GM23338 (cell line): Measurements from ENCODE around the gene MRGPRE. TPM values are rescaled to one million over a fixed set of nuclear protein-coding genes. Genes with fewer than 3 reads are reported as not detected.

Source experiments
- ATAC-seq: fragments of 200-7000 bp; cut with Tn5 transposase; 3 replicates; pipeline ENCODE4 v1.9.1; 2020
- DNase-seq: peaks from one replicate; pipeline ENCODE4 v3.0.0-alpha.2; 2015; ENCODE audit warnings: low spot score
- H2AFZ ChIP-seq: fragments of 200-600 bp; sonication (generic); 2 replicates; pipeline ENCODE4 v1.8.0; 2016; ENCODE audit warnings: antibody characterized with exemption, mild to moderate bottlenecking, moderate library complexity
- H3F3A ChIP-seq: fragments of 200-600 bp; sonication (generic); replicated peaks from 2 replicates; pipeline ENCODE4 v1.8.0; 2017; ENCODE audit warnings: antibody characterized with exemption, mixed run types, low read depth
- H3K27ac ChIP-seq: fragments of 200-600 bp; sonication (generic); 2 replicates; pipeline ENCODE4 v1.6.1; 2016; ENCODE audit warnings: low read depth
- H3K27me3 ChIP-seq: fragments of 200-600 bp; sonication (generic); 2 replicates; pipeline ENCODE4 v1.8.0; 2016; ENCODE audit warnings: mild to moderate bottlenecking, mixed run types, moderate library complexity; ENCODE audit not compliant: insufficient read depth
- H3K36me3 ChIP-seq: fragments of 200-600 bp; sonication (generic); 2 replicates; pipeline ENCODE4 v1.8.0; 2016; ENCODE audit warnings: mild to moderate bottlenecking; ENCODE audit not compliant: insufficient read depth
- H3K4me1 ChIP-seq: fragments of 200-600 bp; sonication (generic); 2 replicates; pipeline ENCODE4 v1.8.0; 2016; ENCODE audit warnings: mild to moderate bottlenecking, moderate library complexity; ENCODE audit not compliant: insufficient read depth
- H3K4me2 ChIP-seq: fragments of 200-600 bp; sonication (generic); 2 replicates; pipeline ENCODE4 v1.7.1; 2017; ENCODE audit warnings: mixed run types
- H3K4me3 ChIP-seq: fragments of 200-600 bp; sonication (generic); 2 replicates; pipeline ENCODE4 v1.6.1; 2016; ENCODE audit warnings: mixed run types
- H3K79me2 ChIP-seq: fragments of 200-600 bp; sonication (generic); replicated peaks from 2 replicates; pipeline ENCODE4 v1.8.0; 2017; ENCODE audit warnings: mild to moderate bottlenecking; ENCODE audit not compliant: insufficient read depth
- H3K9me2 ChIP-seq: fragments of 200-600 bp; sonication (generic); 2 replicates; pipeline ENCODE4 v1.8.0; 2017; ENCODE audit not compliant: insufficient read depth
- H4K20me1 ChIP-seq: fragments of 200-600 bp; sonication (generic); replicated peaks from 2 replicates; pipeline ENCODE4 v1.8.0; 2017; ENCODE audit warnings: mild to moderate bottlenecking; ENCODE audit not compliant: insufficient read depth
- H3K27ac Mint-ChIP-seq: 2 replicates; pipeline ENCODE4 v1.8.0; 2020; ENCODE audit warnings: inconsistent platforms, mild to moderate bottlenecking, moderate library complexity, mixed read lengths
- H3K27me3 Mint-ChIP-seq: 3 replicates; pipeline ENCODE4 v1.8.0; 2022; ENCODE audit warnings: low read depth, mild to moderate bottlenecking, moderate library complexity, mixed read lengths, inconsistent platforms; ENCODE audit not compliant: insufficient read depth, poor library complexity
- H3K36me3 Mint-ChIP-seq: 3 replicates; pipeline ENCODE4 v1.8.0; 2021; ENCODE audit warnings: low read depth, mild to moderate bottlenecking, inconsistent platforms, moderate library complexity, mixed read lengths
- H3K4me1 Mint-ChIP-seq: 3 replicates; pipeline ENCODE4 v1.8.0; 2020; ENCODE audit warnings: mild to moderate bottlenecking, inconsistent platforms, mixed read lengths
- H3K4me3 Mint-ChIP-seq: 3 replicates; pipeline ENCODE4 v1.8.0; 2021; ENCODE audit warnings: moderate library complexity, mild to moderate bottlenecking, inconsistent platforms, mixed read lengths
- H3K9me3 Mint-ChIP-seq: 3 replicates; pipeline ENCODE4 v1.8.0; 2020; ENCODE audit warnings: moderate library complexity, mild to moderate bottlenecking, inconsistent platforms, mixed read lengths
- CREB1 ChIP-seq: fragments of 250-450 bp; sonication (Bioruptor Pico); IDR thresholded peaks from 2 replicates; pipeline ENCODE4 v1.5.0; 2020; ENCODE audit warnings: low read depth, mild to moderate bottlenecking, moderate library complexity
- ETS1 ChIP-seq: IDR thresholded peaks from 2 replicates; pipeline ENCODE4 v1.6.1; 2016; ENCODE audit warnings: antibody characterized with exemption
- REST ChIP-seq: IDR thresholded peaks from one replicate; pipeline ENCODE4 v1.6.1; 2018; ENCODE audit warnings: antibody characterized with exemption; ENCODE audit not compliant: unreplicated experiment
- STAT1 ChIP-seq: IDR thresholded peaks from one replicate; pipeline ENCODE4 v1.6.1; 2016; ENCODE audit warnings: antibody characterized with exemption; ENCODE audit not compliant: unreplicated experiment
- ZNF462 ChIP-seq: fragments of 250-450 bp; sonication (Bioruptor Pico); IDR thresholded peaks from 2 replicates; pipeline ENCODE4 v1.5.0; 2020; ENCODE audit warnings: mild to moderate bottlenecking, moderate library complexity
- polyA plus RNA-seq: library from polyadenylated mRNA; unstranded; fragments of >200 nt; fragmentation: Nextera tagmentation; extraction: Ambion mirVana; gene quantifications from 2 replicates; pipeline ENCODE4 v1.2.1, GENCODE V29; 2016
- total RNA-seq: library from RNA; depleted of rRNA; stranded (reverse); fragments of >200 nt; shearing (Covaris generic); gene quantifications from 2 replicates; pipeline ENCODE4 v1.2.3, GENCODE V29; 2014

Gene MRGPRE
- total and polyA plus RNA-seq, 2 experiments from 2014 or later: not detected

- TF ChIP-seq ZNF462 (CRISPR knock-in tag) (no peak), ETS1 (no peak), STAT1 (no peak)
These were observed 38.7 kb downstream of the MRGPRE start (continued) for GRCh38 chr11:3193373-3194015.

GRCh38 chr11:3192511-3193372 lies 39.5 kb downstream of the MRGPRE start:
- no peak for TF ChIP-seq REST
- no peak for TF ChIP-seq CREB1 (CRISPR knock-in tag)
- H3K4me1 Mint-ChIP-seq: peaks cover 41% of the 10 kb centered on the region
- Histone ChIP-seq H3K79me2 (no peaks in the 10 kb centered on the region), H2AFZ (no peak overlapping the region), H3K4me1 (peaks cover 21% of the 10 kb centered on the region), H3K27me3 (no peaks in the 10 kb centered on the region), H3K27ac (no peak overlapping the region), H3K9me2 (0 out of 2 replicates have a peak, but pooled peaks cover 3% of the 10 kb centered on the region), H3K4me3 (no peak overlapping the region), H3K36me3 (no peaks in the 10 kb centered on the region), H3F3A (0 out of 2 replicates have a peak, but pooled peaks cover 4% of the 10 kb centered on the region), H4K20me1 (no peaks in the 10 kb centered on the region), H3K4me2 (no peak overlapping the region)
- H3K27me3 Mint-ChIP-seq: peaks cover 26% of the 10 kb centered on the region
- H3K9me3 Mint-ChIP-seq: 0 out of 3 replicates have a peak, but pooled peaks cover 3% of the 10 kb centered on the region
- no peak overlapping the region for H3K27ac Mint-ChIP-seq
- H3K36me3 Mint-ChIP-seq: no peaks in the 10 kb centered on the region; the same call in 1 of the 3 replicates
- H3K4me3 Mint-ChIP-seq: no peak overlapping the region
- DNase-seq (no peak), ATAC-seq (no peak)
